PC-3 (cell line): ENCODE data around the gene XBP1. TPM values are rescaled to one million over a fixed set of nuclear protein-coding genes. Genes with fewer than 3 reads are reported as not detected.
"Not testable (repeated sequence)": the region's sequence is repeated elsewhere in the genome, so short reads cannot be mapped to it uniquely, and the experiment has no call there.

ENCODE experiments used
- ATAC-seq: fragments of 200-7000 bp; cut with Tn5 transposase; 2 replicates; pipeline ENCODE4 v1.9.1; 2020; ENCODE audit warnings: mild to moderate bottlenecking, moderate library complexity
- BruUV-seq: library from RNA; stranded (reverse); fragments of 400-500 nt; replicated peaks from 2 replicates; lab custom pipeline; 2021; lab: Mats Ljungman, UMichigan
- CTCF ChIA-PET: fragments of 300-600 bp; sonication (Branson Sonifier 250); formaldehyde crosslinking; loops from one replicate; lab custom pipeline; 2022; ENCODE audit warnings: antibody characterized with exemption; lab: Charles Lee
- POLR2A ChIA-PET: fragments of 300-600 bp; sonication (Branson Sonifier 250); formaldehyde crosslinking; loops from one replicate; lab custom pipeline; 2022; ENCODE audit warnings: antibody characterized with exemption; ENCODE audit not compliant: unreplicated experiment; lab: Charles Lee
- DNase-seq: peaks from one replicate; pipeline ENCODE4 v3.0.0-alpha.2; 2015
- H2AFZ ChIP-seq: fragments of 300-600 bp; sonication (generic); 2 replicates; pipeline ENCODE4 v1.6.0; 2016; ENCODE audit warnings: antibody characterized with exemption, low read length
- H3F3A ChIP-seq: fragments of 300-600 bp; sonication (generic); one replicate; pipeline ENCODE4 v1.6.0; 2017; ENCODE audit warnings: antibody characterized with exemption, low read length, control low read depth, mild to moderate bottlenecking; ENCODE audit not compliant: unreplicated experiment
- H3K27ac ChIP-seq: fragments of 300-600 bp; sonication (generic); 2 replicates; pipeline ENCODE4 v1.5.1; 2016; ENCODE audit warnings: mild to moderate bottlenecking, low read length
- H3K27me3 ChIP-seq: fragments of 300-600 bp; sonication (generic); 2 replicates; pipeline ENCODE4 v1.6.1; 2016; ENCODE audit warnings: low read length, mixed read lengths
- H3K36me3 ChIP-seq: fragments of 300-600 bp; sonication (generic); 2 replicates; pipeline ENCODE4 v1.6.1; 2016; ENCODE audit warnings: low read depth, mixed run types, low read length, mixed read lengths
- H3K4me1 ChIP-seq: fragments of 300-600 bp; sonication (generic); 2 replicates; pipeline ENCODE4 v1.5.1; 2016; ENCODE audit warnings: low read length; ENCODE audit not compliant: insufficient read depth
- H3K4me2 ChIP-seq: fragments of 300-600 bp; sonication (generic); 2 replicates; pipeline ENCODE4 v1.6.0; 2016; ENCODE audit warnings: low read length
- H3K4me3 ChIP-seq: fragments of 300-600 bp; sonication (generic); 2 replicates; pipeline ENCODE4 v1.5.1; 2016; ENCODE audit warnings: mild to moderate bottlenecking, low read length, mixed read lengths
- H3K79me2 ChIP-seq: fragments of 300-600 bp; sonication (generic); 2 replicates; pipeline ENCODE4 v1.6.1; 2017; ENCODE audit warnings: low read length, mixed read lengths
- H3K9ac ChIP-seq: fragments of 300-600 bp; sonication (generic); 2 replicates; pipeline ENCODE4 v1.6.0; 2016; ENCODE audit warnings: mild to moderate bottlenecking, low read length
- H3K9me2 ChIP-seq: fragments of 300-600 bp; sonication (generic); replicated peaks from 2 replicates; pipeline ENCODE4 v1.6.1; 2016; ENCODE audit warnings: mixed run types, low read length, mixed read lengths
- H3K9me3 ChIP-seq: fragments of 300-600 bp; sonication (generic); 2 replicates; pipeline ENCODE4 v1.6.1; 2016; ENCODE audit warnings: low read length, mixed read lengths
- H4K20me1 ChIP-seq: fragments of 300-600 bp; sonication (generic); 2 replicates; pipeline ENCODE4 v1.6.1; 2016; ENCODE audit warnings: low read length, mixed read lengths
- EZH2 ChIP-seq: fragments of 300-600 bp; sonication (generic); IDR thresholded peaks from one replicate; pipeline ENCODE4 v1.6.1; 2017; ENCODE audit warnings: antibody characterized with exemption, mild to moderate bottlenecking, low read length; ENCODE audit not compliant: unreplicated experiment
- intact Hi-C: fragments of 100-400 bp; cut with micrococcal nuclease; formaldehyde crosslinking; loops from 2 replicates; pipeline ENCODE4 v1.9.0; 2023
- total RNA-seq: library from RNA; depleted of rRNA; stranded (reverse); fragments of >200 nt; gene quantifications from 2 replicates; pipeline ENCODE4 v1.2.3, GENCODE V29; 2014
- TF ChIP-seq, protein P1 (sequence below): fragments of 300-600 bp; sonication (generic); conservative IDR thresholded peaks from 2 replicates; pipeline ENCODE4 v1.5.1; 2017; ENCODE audit warnings: antibody characterized with exemption, low read depth, mild to moderate bottlenecking, low read length

The XBP1 gene
- total RNA-seq, 1 experiment from 2014 or later: 191 TPM

DNA sequence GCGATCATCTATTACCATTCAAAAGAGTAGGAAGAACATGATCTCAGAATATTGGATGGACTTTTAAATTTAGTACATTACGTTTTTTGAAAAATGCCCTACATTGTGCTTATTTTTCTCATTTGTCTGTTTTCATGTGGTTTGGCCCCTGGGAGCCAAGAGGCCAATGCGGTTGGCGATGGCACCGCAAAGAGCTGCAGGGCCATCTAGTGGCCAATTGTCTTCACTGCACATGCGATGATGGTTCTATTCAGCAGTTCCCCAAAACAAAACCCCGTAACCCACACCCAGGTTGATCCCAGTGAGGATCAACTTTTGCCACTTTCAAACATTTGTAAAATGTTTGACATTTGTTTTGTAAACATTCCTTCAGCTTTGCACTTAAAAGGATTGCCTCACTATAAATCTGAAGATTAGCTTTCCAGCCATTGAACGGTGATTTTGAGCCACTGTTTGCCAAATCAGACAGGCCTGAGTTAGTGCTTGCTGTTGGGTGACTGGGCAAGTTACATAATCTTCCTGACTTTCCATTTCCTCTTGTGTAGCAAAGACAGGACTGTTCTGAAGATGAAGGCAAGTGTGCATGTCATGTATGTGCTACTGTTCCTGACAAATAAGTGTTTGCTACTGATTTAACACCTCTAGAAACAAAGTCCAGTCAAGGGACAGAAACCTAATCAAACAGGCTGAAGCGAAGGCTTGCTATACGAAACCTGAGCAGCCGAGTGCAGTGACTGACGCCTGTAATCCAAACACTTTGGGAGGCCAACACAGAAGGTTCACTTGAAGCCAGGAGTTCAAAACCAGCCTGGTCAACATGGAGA, 29.2 kb upstream of the XBP1 start:
- ChIA-PET POLR2A (no interaction called here), CTCF (interaction anchor here (0.6 to 1.1 kb wide), 2 partner anchors 229 to 645 kb away, joined by 3 to 4 read pairs; no protein-coding TSS in a partner anchor)
- Histone ChIP-seq H3K9me3 (no peaks in the 10 kb centered on the region), H3K79me2 (no peaks in the 10 kb centered on the region), H3K9me2 (no peaks in the 10 kb centered on the region), H4K20me1 (no peaks in the 10 kb centered on the region), H3K36me3 (no peaks in the 10 kb centered on the region), H3K4me1 (no peaks in the 10 kb centered on the region), H3K27me3 (no peaks in the 10 kb centered on the region), H2AFZ (no peak overlapping the region), H3K4me3 (no peak overlapping the region), H3F3A (no peaks in the 10 kb centered on the region), H3K27ac (no peak overlapping the region), H3K9ac (no peak overlapping the region), H3K4me2 (no peak overlapping the region)
- DNase-seq (peak; percentile 80), ATAC-seq (peak; percentile 51; the same call in 1 of the 2 replicates)
- TF ChIP-seq EZH2: no peak
- TF ChIP-seq, protein P1, sequence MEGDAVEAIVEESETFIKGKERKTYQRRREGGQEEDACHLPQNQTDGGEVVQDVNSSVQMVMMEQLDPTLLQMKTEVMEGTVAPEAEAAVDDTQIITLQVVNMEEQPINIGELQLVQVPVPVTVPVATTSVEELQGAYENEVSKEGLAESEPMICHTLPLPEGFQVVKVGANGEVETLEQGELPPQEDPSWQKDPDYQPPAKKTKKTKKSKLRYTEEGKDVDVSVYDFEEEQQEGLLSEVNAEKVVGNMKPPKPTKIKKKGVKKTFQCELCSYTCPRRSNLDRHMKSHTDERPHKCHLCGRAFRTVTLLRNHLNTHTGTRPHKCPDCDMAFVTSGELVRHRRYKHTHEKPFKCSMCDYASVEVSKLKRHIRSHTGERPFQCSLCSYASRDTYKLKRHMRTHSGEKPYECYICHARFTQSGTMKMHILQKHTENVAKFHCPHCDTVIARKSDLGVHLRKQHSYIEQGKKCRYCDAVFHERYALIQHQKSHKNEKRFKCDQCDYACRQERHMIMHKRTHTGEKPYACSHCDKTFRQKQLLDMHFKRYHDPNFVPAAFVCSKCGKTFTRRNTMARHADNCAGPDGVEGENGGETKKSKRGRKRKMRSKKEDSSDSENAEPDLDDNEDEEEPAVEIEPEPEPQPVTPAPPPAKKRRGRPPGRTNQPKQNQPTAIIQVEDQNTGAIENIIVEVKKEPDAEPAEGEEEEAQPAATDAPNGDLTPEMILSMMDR: peak; percentile 90
- BruUV-seq: no TSS peak
- intact Hi-C loops: loop anchor here (1.0 to 2.0 kb wide), 2 partner anchors 39 to 229 kb away; no protein-coding TSS in a partner anchor

DNA sequence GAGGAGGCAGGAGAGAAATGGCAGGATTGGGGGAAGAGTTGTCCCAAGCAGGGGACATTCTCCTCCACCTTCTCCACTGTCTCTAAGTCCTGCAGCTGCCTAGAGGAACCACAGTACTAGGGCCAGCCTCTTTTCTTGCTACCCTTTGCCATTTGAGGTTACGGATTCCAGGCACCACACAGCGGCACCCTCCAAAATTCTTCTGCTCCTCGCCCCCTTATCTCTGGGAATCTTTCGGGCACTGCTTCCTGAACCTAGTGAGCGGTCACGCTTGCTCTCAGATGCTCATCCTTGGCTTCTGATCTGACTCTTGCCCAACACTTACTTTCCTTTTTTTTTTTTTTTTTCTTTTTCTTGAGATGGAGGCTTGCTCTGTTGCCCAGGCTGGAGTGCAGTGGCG, 26.6 kb upstream of the XBP1 start:
- ChIA-PET CTCF (no interaction called here), POLR2A (no interaction called here)
- ATAC-seq: no peak
- no peaks in the 10 kb centered on the region for H3K36me3 ChIP-seq
- TF ChIP-seq, protein P1: no peak
- no peaks in the 10 kb centered on the region for H3F3A ChIP-seq
- H2AFZ ChIP-seq: no peak overlapping the region
- H3K27ac ChIP-seq: no peak overlapping the region
- no peaks in the 10 kb centered on the region for H3K9me3 ChIP-seq
- no peaks in the 10 kb centered on the region for H3K79me2 ChIP-seq
- no peak overlapping the region for H3K4me2 ChIP-seq
- no peak overlapping the region for H3K9ac ChIP-seq
- no peaks in the 10 kb centered on the region for H3K27me3 ChIP-seq
- no peak overlapping the region for H3K4me3 ChIP-seq
- intact Hi-C loops: no loop called here
- BruUV-seq: no TSS peak
- no peak for DNase-seq
- H4K20me1 ChIP-seq: no peaks in the 10 kb centered on the region
- no peaks in the 10 kb centered on the region for H3K4me1 ChIP-seq
- no peaks in the 10 kb centered on the region for H3K9me2 ChIP-seq

DNA sequence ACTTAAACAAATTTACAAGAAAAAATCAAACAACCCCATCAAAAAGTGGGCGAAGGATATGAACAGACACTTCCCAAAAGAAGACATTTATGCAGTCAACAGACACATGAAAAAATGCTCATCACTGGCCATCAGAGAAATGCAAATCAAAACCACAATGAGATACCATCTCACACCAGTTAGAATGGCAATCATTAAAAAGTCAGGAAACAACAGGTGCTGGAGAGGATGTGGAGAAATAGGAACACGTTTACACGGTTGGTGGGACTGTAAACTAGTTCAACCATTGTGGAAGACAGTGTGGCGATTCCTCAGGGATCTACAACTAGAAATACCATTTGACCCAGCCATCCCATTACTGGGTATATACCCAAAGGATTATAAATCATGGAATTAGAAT, 26.1 kb upstream of the XBP1 start:
- BruUV-seq, H3K4me2 ChIP-seq, H3K27ac ChIP-seq, H3K9ac ChIP-seq, H3K9me3 ChIP-seq, POLR2A ChIA-PET, H3K9me2 ChIP-seq, DNase-seq, intact Hi-C loops, H3K4me1 ChIP-seq, H2AFZ ChIP-seq, H3K27me3 ChIP-seq, H3K36me3 ChIP-seq, H3K79me2 ChIP-seq, H4K20me1 ChIP-seq, CTCF ChIA-PET, H3K4me3 ChIP-seq, ATAC-seq, H3F3A ChIP-seq: not testable (repeated sequence)

DNA sequence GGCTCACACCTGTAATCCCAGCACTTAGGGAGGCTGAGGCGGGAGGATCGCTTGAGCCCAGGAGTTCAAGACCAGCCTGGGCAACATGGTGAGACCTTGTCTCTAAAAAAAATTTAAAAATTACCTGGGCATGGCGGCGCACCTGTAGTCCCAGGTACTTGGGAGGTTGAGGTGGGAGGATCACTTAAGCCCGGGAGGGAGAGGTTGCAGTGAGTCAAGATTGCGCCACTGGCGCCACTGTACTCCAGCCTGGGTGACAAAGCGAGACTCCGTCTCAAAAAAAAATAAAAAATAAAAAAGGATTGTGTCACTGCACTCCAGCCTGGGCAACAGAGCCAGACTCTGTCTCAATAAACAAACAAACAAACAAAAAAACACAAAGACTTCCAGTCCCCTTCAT, 24.1 kb upstream of the XBP1 start:
- H3K9me3 ChIP-seq, H3K9ac ChIP-seq, DNase-seq, H3K79me2 ChIP-seq, H3K9me2 ChIP-seq, H3K27me3 ChIP-seq, H3K36me3 ChIP-seq, H4K20me1 ChIP-seq, H3K4me3 ChIP-seq, POLR2A ChIA-PET, ATAC-seq, CTCF ChIA-PET, H3K27ac ChIP-seq, H3F3A ChIP-seq, H3K4me2 ChIP-seq, H2AFZ ChIP-seq, H3K4me1 ChIP-seq, BruUV-seq: not testable (repeated sequence)
- intact Hi-C loops: loop anchor here (5.0 kb wide), 1 partner anchor 42 kb away; no protein-coding TSS in a partner anchor
